ENCODE measurements around the gene IL6.

DNA sequence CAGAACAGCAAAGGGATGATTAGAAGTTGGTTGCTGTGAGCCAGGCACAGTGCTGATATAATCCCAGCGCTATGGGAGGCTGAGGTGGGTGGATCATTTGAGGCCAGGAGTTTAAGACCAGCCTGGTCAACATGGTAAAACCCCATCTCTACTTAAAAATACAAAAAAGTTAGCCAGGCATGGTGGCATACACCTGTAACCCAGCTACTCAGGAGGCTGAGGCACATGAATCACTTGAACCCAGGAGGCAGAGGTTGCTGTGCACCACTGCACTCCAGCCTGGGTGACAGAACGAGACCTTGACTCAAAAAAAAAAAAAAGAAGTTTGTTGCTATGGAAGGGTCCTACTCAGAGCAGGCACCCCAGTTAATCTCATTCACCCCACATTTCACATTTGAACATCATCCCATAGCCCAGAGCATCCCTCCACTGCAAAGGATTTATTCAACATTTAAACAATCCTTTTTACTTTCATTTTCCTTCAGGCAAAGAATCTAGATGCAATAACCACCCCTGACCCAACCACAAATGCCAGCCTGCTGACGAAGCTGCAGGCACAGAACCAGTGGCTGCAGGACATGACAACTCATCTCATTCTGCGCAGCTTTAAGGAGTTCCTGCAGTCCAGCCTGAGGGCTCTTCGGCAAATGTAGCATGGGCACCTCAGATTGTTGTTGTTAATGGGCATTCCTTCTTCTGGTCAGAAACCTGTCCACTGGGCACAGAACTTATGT is 4.1 kb downstream of the IL6 start:
- TF ChIP-seq EP300 (IDR thresholded peaks at IDR 0.05; ENCODE audit: borderline replicate concordance in 1 of 2, control insufficient read depth in 1 of 2, low read depth in 2 of 2, low read length in 2 of 2): no peak
- no peak for TF ChIP-seq ZNF687 (IDR thresholded peaks at IDR 0.05)
- no peak for TF ChIP-seq BRCA1 (IDR thresholded peaks at IDR 0.05; ENCODE audit: low read depth, low read length)
- TF ChIP-seq PRDM15 (CRISPR knock-in tag; IDR thresholded peaks at IDR 0.05): no peak
- TF ChIP-seq, protein P1, sequence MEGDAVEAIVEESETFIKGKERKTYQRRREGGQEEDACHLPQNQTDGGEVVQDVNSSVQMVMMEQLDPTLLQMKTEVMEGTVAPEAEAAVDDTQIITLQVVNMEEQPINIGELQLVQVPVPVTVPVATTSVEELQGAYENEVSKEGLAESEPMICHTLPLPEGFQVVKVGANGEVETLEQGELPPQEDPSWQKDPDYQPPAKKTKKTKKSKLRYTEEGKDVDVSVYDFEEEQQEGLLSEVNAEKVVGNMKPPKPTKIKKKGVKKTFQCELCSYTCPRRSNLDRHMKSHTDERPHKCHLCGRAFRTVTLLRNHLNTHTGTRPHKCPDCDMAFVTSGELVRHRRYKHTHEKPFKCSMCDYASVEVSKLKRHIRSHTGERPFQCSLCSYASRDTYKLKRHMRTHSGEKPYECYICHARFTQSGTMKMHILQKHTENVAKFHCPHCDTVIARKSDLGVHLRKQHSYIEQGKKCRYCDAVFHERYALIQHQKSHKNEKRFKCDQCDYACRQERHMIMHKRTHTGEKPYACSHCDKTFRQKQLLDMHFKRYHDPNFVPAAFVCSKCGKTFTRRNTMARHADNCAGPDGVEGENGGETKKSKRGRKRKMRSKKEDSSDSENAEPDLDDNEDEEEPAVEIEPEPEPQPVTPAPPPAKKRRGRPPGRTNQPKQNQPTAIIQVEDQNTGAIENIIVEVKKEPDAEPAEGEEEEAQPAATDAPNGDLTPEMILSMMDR (IDR thresholded peaks at IDR 0.05 in 2 of 3, conservative IDR thresholded peaks at IDR 0.05 in 1 of 3; ENCODE audit: control insufficient read depth in 2 of 3, extremely low read depth in 1 of 3, insufficient read depth in 1 of 3, low read depth in 3 of 3, low read length in 3 of 3): no peak
- no peak for TF ChIP-seq ZNF384 (IDR thresholded peaks at IDR 0.05; ENCODE audit: borderline replicate concordance, low read depth, low read length)
- TF ChIP-seq MYC (IDR thresholded peaks at IDR 0.05; ENCODE audit: insufficient read depth, insufficient read length, insufficient replicate concordance, low read length, severe bottlenecking): no peak
- TF ChIP-seq, protein P2, sequence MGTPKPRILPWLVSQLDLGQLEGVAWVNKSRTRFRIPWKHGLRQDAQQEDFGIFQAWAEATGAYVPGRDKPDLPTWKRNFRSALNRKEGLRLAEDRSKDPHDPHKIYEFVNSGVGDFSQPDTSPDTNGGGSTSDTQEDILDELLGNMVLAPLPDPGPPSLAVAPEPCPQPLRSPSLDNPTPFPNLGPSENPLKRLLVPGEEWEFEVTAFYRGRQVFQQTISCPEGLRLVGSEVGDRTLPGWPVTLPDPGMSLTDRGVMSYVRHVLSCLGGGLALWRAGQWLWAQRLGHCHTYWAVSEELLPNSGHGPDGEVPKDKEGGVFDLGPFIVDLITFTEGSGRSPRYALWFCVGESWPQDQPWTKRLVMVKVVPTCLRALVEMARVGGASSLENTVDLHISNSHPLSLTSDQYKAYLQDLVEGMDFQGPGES (IDR thresholded peaks at IDR 0.05): no peak
- TF ChIP-seq, protein P3, sequence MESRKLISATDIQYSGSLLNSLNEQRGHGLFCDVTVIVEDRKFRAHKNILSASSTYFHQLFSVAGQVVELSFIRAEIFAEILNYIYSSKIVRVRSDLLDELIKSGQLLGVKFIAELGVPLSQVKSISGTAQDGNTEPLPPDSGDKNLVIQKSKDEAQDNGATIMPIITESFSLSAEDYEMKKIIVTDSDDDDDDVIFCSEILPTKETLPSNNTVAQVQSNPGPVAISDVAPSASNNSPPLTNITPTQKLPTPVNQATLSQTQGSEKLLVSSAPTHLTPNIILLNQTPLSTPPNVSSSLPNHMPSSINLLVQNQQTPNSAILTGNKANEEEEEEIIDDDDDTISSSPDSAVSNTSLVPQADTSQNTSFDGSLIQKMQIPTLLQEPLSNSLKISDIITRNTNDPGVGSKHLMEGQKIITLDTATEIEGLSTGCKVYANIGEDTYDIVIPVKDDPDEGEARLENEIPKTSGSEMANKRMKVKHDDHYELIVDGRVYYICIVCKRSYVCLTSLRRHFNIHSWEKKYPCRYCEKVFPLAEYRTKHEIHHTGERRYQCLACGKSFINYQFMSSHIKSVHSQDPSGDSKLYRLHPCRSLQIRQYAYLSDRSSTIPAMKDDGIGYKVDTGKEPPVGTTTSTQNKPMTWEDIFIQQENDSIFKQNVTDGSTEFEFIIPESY (IDR thresholded peaks at IDR 0.05): no peak
- no peak for TF ChIP-seq EZH2 (IDR thresholded peaks at IDR 0.05; ENCODE audit: borderline replicate concordance, control insufficient read depth, low read depth, low read length)
